ENCODE measurements around the gene STS.

The STS gene

GRCh38 chrX:7147413-7147977 lies at the start of gene STS:
Gene STS, plus strand, starts transcription at chrX:7147712. Its CDS starts 105,488 bp downstream, at chrX:7253200.
- DNase-seq (ENCODE audit: low read depth): no peak

- no peak for DNase-seq (ENCODE audit: low read depth)
These were observed 47.5 kb upstream of the STS start for GRCh38 chrX:7100022-7100421.

- DNase-seq (ENCODE audit: low read depth): no peak
These were observed 45.4 kb upstream of the STS start for GRCh38 chrX:7102119-7102518.

- no peak for DNase-seq (ENCODE audit: low read depth)
These were observed 40.9 kb upstream of the STS start for GRCh38 chrX:7106649-7107048.

GRCh38 chrX:7108030-7108429 lies 39.5 kb upstream of the STS start:
- no peak for DNase-seq (ENCODE audit: low read depth)

GRCh38 chrX:7109049-7109531 lies 38.4 kb upstream of the STS start:
- DNase-seq (ENCODE audit: low read depth): no peak

- DNase-seq (ENCODE audit: low read depth): no peak
These were observed 37.4 kb upstream of the STS start for GRCh38 chrX:7109838-7110793.

GRCh38 chrX:7110821-7111276 lies 36.7 kb upstream of the STS start:
- DNase-seq (ENCODE audit: low read depth): no peak

GRCh38 chrX:7111518-7111917 lies 36.0 kb upstream of the STS start:
- DNase-seq (ENCODE audit: low read depth): no peak

- DNase-seq (ENCODE audit: low read depth): no peak
These were observed 35.4 kb upstream of the STS start for GRCh38 chrX:7112071-7112470.

- DNase-seq (ENCODE audit: low read depth): no peak
These were observed 32.0 kb upstream of the STS start for GRCh38 chrX:7115557-7115956.

- DNase-seq (ENCODE audit: low read depth): no peak
These were observed 31.4 kb upstream of the STS start for GRCh38 chrX:7116081-7116480.

- no peak for DNase-seq (ENCODE audit: low read depth)
These were observed 29.9 kb upstream of the STS start for GRCh38 chrX:7117587-7117986.

- no peak for DNase-seq (ENCODE audit: low read depth)
These were observed 27.3 kb upstream of the STS start for GRCh38 chrX:7119950-7120877.

- no peak for DNase-seq (ENCODE audit: low read depth)
These were observed 26.7 kb upstream of the STS start for GRCh38 chrX:7120878-7121219.

GRCh38 chrX:7127056-7127455 lies 20.5 kb upstream of the STS start:
- DNase-seq (ENCODE audit: low read depth): no peak

GRCh38 chrX:7131621-7132020 lies 15.9 kb upstream of the STS start:
- DNase-seq (ENCODE audit: low read depth): no peak

GRCh38 chrX:7132335-7133049 lies 15.0 kb upstream of the STS start:
- DNase-seq (ENCODE audit: low read depth): no peak

- no peak for DNase-seq (ENCODE audit: low read depth)
These were observed 14.5 kb upstream of the STS start for GRCh38 chrX:7133050-7133440.

GRCh38 chrX:7134981-7135380 lies 12.5 kb upstream of the STS start:
- no peak for DNase-seq (ENCODE audit: low read depth)

- no peak for DNase-seq (ENCODE audit: low read depth)
These were observed 8.1 kb upstream of the STS start for GRCh38 chrX:7139202-7140081.

Measured in activated T-cell treated with anti-CD3 and anti-CD28 coated beads for 24 hours (primary cell).